ENCODE results near the gene SENP8.
"Not testable (repeated sequence)": the region's sequence is repeated elsewhere in the genome, so short reads cannot be mapped to it uniquely, and the experiment has no call there.

DNA sequence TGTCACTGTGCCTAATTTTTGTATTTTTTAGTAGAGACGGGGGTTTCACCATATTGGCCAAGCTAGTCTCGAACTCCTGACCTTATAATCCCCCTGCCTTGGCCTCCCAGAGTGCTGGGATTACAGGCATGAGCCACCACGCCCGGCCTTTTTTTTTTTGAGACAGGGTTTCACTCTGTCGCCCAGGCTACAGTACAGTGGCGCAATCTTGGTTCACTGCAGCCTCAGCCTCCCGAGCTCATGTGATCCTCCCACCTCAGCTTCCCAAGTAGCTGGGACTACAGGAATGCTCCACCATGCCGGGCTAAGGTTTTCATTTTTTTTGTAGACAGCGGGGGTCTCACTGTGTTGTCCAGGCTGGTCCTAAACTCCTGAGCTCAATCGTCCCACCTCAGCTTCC is 53.8 kb downstream of the SENP8 start:
- not testable (repeated sequence) for TF ChIP-seq CTCF (IDR thresholded peaks at IDR 0.05; ENCODE audit: insufficient read depth, low read length, poor library complexity, severe bottlenecking); EZH2phosphoT487 (conservative IDR thresholded peaks at IDR 0.05; ENCODE audit: low read length)
